Stimulated activated CD4-positive, alpha-beta T cell treated with anti-CD3 and anti-CD28 coated beads, Interleukin-15, amount 100 ng/mL, for 24 hours (primary cell): ENCODE data around the gene GOLT1B.
"Not testable (repeated sequence)": the region's sequence is repeated elsewhere in the genome, so short reads cannot be mapped to it uniquely, and the experiment has no call there.

ENCODE experiments used
- DNase-seq: peaks from one replicate; pipeline ENCODE4 v3.0.0-alpha.2; 2020

The GOLT1B gene, protein sequence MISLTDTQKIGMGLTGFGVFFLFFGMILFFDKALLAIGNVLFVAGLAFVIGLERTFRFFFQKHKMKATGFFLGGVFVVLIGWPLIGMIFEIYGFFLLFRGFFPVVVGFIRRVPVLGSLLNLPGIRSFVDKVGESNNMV

DNA sequence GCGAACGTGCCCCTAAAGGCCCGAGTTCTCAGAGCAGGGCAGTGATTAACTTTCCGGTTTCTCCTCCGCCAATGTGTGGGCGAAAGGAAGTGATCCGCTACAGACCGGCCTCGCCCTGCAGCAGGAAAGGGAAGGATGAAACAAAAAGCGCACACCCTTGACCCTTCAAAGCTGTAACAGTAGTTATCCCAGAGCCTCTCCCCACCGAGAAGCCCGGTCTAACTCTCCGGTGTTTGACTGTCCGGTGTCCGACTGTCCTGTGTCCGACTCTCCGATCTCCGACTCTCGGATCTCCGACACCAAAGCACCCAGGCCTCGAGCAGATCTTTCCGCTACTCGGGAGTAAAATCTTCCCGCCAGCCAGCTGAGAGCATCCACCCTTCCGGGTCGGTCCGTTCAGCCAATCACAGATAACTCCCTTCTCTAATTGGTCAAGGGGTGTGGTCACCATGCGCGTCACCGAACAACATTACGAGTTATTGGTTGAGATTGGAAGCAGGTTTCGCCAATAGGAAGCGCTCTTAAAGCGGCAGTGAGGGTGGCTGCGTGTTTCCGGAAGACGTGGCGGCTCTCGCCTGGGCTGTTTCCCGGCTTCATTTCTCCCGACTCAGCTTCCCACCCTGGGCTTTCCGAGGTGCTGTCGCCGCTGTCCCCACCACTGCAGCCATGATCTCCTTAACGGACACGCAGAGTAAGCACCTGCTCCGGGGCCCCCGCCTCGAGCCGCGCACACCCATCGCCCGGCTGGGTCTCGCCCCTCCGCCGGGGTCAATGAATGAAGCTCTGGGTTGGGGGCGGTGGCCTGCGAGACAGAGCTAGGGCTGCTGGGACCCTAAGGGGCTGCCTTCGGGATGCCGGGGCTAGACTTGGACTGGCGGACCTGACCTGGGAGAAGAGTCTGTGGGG is at the start of gene GOLT1B, which contains the start of gene RECQL:
Gene GOLT1B, plus strand, starts transcription at position 532 of the 906 bp plus-strand sequence. Its CDS starts 135 bp downstream, at position 667.
Gene RECQL, minus strand, starts transcription at position 378 of the 906 bp plus-strand sequence. CDS start 2,065 bp downstream, outside the sequence.
- peak; percentile 91 for DNase-seq

DNA sequence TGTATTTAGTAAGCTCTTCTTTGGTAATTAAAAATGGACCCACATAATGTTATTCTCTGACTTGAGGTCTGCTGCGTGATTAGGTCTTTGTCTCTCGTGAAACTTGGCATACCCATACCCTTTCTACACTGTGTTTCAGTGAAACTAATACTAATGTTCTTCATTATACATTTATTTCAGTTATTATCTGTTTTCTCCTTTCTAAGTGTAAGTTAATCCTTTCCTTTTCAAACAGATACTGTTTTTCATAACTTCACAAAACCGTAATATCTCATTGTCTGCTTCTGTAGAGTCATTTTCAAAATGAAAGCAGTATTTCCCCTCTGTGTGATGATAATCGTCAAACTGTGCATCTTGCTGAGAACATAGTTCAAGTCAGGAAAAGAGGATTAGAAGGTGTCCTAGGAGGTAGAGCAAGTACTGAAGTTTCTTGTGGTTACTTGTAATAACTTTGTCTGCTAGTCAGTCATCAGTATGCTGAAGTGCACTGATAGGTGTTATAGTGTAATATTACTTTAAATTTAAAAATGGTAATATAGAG is 48.2 kb upstream of the GOLT1B start:
- no peak for DNase-seq

DNA sequence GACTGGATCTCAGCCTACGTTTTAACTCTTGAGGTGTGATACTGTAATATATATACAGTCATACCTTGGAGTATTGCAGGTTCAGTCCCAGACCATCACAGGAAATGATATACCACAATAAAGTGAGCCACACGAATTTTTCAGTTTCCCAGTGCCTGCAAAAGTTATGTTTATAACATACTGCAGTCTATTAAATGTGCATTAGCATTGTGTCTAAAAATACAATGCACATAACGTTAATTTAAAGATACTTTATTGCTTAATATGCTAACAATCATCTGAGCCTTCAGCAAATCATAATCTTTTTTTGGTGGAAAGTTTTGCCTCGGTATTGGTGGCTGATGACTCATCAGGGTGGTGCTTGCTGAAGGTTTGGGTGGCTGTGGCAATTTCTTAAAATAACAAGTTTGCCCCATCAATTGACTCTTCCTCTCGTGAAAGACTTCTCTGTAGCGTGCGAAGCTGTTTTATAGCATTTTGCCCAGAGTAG is 45.3 kb upstream of the GOLT1B start:
- DNase-seq = peak; percentile 53

DNA sequence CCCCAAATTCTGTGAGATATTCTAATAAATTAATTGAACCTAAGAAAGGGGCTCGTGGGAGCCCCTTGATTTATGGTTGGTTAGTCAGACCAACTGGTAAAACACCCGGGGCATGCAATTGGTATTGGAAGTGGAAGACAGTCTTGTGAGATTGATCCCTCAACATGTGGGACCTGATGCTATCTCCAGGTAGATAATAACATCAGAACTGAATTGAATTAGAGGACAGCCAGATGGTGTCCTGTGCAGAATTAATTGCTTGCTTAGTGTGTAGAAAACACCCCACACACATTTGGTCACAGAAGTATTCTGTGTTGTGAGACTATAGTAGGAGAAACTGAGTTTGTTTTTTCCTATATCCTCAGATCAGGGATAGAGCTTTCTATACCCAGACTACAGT is 42.1 kb upstream of the GOLT1B start:
- no peak for DNase-seq

DNA sequence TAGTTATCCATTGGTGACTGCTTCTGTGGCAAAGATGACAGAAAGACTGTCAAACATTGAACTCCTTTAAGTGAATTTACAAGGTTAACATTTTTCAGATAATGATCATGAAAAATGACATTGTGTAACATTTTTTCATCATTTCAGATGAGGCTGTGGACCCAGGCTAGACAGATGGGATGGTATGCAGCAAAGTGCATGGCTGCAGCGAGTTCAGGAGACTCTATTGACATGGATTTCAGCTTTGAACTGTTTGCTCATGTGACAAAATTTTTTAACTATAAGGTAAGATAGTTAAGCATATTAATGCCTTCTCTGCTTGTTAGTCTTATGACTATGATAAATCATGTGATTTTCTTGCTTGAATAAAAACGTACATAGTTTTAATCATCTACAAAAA is 34.3 kb upstream of the GOLT1B start:
- not testable (repeated sequence) for DNase-seq

DNA sequence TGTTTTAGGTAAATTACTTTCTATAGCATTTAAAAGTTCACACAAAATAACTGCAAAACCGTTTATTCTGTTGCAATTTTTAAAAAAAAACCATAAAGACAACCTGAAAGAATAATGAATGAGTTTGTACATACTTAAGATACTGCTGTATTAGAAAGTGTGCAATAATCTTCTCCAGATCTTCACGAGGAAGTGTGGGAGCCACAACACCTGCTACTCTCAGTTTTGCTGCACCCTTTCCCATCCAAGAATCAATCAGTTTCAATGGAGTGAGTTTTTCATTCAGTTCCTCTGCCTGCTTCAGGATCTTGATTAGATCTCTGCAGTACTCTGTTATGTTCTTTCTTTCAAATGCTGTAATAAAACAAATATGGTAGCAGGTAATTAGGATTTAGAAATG is 30.3 kb upstream of the GOLT1B start:
- DNase-seq = no peak

DNA sequence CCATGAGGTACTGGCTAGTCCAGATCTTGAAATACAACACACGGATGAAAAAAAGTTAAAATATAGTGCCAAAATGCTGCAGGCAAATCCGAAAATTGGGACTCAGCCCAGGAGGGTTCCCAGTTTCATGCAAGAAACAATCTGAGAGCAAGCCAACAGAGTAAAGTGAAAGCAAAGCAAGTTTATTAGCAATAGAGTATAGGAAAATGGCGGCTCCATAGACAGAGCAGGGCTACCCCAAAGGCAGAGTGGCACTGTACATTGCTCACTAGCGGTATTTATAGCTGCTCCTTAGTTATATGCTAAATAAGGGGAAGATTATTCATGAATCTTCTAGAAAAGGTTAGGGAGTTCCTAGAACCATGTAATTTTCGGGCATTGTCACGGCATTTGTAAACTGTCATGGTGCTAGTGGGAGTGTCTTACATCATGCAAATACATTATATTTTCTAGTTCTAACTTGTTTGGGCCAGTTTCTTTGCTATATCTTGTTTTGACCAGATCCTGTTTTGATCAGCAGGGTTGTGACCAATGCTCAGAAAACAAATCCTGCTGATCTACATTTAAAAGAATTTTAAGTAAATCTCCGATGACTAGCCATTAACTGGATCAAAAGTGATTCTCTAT is 29.3 kb upstream of the GOLT1B start:
- DNase-seq = no peak

DNA sequence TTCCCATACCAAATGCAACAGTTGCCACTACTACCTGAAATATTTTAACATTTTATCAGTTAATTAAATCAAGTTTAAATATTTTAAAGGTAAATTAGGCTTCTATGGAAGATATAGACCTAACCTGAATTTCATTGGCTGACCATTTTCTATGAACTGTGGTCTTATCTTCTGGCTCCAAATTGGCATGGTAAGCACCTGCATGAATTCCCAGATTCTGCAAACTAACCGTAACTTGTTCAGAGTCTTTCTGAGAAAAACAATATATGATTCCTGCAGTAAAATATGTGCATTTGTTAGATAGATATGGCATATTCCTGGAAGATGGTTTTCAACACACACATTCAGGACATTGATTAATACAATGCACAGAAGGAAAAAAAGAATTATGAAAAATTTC is 26.0 kb upstream of the GOLT1B start:
- DNase-seq = no peak

DNA sequence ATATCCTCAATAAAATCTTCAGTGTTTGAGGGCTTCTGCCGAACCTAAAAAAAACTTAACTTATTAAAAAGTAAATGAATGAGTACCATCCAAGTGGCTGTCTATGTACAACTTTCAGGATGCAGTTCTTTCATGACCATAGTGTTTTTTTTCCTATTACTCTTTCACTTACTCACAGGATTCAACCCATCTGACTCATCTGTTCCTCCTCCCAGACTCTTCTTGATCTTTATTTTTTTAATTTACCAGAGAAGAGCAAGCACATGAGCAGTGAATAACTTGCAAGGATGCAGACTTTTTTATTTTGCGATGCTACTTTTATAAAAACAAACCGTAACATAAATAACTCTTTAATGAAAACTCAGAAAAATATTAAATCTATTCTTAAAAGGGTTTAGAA is 24.6 kb upstream of the GOLT1B start:
- no peak for DNase-seq

DNA sequence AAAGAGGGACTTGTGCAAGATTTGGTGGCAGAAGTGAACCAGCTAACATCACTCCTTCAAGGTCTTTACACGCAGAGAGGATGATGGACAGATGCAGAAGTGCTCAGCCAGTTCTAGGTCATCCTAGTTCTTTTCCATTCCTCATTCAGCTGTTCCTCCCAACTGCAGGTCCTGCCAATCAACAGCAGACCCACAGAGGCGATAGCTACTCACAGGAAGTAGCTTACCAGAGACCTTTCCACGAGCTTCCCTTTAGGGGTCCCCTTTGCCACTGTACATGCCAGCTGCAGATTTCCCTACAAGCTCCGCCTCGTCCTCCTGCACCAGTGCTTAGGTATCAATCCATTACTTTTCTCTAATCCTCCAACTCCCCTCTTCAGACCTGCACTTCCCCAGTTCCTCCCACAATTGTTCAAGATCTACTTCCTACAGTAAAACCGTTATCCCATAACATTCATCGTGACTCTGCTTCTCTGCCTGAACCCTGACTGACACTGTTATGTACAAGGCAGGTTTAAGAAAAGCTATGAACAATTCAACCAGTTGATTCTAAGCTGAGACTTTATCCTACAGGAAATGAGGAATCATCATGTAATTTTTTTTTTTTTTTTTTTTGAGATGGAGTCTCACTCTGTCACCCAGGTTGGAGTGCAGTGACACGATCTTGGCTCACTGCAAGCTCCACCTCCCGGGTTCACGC is 22.7 kb upstream of the GOLT1B start:
- no peak for DNase-seq

DNA sequence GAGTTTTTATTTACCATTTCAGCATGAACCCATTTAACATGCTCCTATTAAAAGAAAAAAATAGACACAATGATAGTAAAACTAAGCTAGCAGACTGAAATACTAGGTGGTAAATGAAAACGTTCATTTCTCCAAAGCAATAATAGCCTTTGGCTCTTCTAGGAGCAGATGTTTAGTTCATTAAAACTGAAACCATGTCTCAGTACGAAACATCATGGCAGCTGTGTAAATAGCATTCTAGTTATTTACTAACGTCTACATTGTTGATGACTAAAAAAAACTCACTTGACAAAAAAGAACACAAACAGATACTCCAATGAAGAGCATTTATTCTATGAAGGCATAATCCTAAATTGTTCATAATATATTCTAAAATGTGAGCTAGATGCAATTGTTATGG is 18.1 kb upstream of the GOLT1B start:
- DNase-seq = no peak

DNA sequence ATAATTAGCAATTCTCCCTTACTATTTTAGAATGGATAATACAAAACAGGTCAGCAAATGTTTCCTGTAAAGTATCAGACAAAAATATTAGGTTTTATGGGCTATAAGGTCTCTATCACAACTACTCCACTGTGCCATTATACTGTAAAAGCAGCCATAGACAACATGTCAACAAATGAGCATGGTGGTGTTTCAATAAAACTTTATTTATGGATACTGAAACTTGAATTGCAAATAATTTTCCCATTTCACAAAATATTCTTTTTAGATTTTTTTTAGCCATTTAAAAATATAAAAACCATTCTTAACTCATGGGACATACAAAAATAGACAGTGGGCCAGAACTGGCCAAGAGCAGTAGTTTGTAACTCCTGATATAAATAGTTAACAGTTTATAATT is 15.6 kb upstream of the GOLT1B start:
- no peak for DNase-seq

DNA sequence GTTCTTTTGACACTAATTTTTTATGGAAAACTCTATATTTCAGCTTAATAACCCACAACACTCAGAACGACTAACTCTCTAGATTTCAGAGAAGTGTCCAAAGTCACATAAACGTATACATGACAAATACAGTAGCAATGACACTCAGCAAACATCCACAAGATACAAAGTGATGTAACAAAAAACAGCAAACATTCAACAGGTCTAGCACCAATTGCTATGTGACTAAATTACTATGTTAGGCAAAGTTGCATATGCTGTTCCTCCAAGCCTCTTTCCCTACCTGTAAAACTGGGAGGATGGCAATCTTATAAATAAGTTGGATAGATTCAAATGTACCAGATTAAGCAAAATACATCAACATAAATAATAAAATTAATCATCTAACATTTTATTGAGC is 1.8 kb upstream of the GOLT1B start:
- DNase-seq = no peak

DNA sequence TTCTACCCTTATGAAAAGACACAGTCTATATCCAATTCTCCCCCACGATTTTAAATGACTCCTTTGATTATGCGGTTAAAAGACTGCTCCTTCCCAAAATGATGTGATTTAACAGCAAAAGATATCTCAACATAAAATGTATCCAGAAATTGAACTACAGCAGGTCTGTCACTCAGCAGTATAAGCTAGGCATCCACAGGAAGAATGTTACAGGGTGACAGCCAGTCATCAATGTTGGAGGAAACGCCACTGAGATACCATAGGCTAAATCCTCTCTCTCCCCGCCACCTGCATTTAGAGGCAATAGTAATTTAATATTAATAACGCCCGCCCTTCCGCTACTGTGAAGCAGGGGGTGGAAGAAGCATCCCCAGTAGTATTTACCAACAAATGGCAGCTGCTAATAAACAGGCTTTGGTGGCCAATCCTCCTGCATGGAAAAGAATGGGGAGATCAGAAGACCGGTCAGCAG is 767 bp upstream of the GOLT1B start:
- DNase-seq = no peak

DNA sequence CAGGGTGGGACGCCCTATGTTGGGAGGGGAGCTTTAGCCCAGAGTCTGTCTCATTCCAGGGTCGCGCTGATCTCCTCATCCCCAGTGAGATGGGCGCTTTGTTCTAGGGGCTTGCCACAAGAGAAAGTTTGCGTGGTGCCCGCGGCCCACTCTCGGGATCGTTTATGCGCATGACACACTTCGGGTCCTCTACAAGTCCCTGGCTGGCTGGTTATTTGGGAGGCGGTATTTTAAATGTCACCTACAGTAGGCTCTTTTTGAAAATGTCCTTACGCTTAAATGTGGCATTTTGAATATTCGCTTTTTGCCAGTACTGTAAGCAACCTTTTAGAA is 541 bp downstream of the GOLT1B start:
- peak; percentile 44 for DNase-seq

DNA sequence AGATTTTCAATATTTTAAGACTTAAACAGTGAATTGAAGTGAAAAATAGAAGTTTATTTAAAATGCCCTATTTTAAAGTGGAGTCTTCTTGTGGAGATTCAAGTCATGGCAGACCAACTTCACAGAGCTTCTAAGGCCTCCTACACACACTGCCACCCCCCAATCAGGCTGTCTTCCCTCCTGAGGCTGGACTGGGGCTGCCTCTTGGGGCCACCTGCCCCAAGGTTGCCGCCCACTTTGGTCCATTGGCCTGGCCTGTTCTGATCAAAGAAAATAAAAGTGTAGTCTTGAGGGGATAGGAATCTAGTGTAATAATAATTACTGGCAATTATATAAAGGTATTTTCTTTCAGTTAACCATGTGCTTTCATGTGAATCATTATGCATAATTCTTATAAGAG is 1.3 kb downstream of the GOLT1B start:
- no peak for DNase-seq

DNA sequence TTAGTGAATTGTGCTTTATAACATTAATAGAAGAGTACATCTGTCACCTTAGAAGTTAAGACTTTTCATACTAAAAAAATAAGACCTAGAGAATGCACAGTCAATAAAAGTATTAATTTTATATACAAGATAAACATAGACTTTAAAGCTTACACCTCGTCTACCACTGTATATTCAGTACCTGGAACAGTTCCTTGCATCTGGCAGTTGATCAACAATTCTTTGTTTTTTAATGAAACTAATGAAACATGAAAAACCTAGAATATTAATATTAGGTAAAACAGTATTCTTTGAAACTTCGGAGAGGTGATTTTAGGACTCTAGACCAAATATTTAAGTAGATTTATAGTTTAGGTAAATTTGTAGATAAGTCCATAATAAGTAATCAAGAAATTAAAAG is 4.3 kb downstream of the GOLT1B start:
- DNase-seq = no peak

DNA sequence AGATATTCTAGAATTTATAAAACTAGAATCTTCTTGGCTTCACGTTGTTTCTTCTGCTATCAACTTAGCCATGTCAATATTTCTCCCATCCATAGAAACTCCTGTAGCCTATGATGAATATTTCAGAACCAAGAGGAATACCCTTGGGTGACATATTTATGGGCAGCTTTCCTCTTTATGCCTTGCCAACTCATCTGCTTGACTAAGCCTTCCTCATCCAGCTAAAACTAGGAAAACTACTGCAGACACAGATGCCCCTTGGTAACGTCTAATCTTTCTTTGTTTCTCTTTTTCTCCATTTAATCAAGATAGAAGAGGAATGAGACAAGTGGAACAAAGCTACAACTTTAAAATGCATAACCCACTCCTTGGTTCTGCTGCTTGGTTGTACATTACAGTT is 6.3 kb downstream of the GOLT1B start:
- no peak for DNase-seq

DNA sequence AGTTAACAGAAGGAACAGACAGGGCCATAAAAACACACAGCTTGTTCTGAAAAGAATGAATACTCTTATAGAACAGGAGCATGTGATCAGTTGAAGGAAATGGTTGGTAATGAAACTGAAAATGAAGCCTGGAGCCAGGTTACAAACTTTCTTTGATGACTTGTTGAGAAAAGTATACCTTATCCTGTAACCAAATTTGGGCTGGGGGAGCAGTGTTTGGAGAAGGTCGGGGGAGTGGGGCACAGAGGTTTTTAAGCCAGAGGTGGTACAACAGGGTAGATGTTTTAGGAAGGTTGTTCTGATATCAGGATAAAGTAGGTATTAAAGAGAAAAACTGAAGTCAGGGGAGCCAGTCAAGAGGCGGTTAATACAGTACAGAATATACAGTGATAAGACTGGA is 8.2 kb downstream of the GOLT1B start:
- DNase-seq = no peak

DNA sequence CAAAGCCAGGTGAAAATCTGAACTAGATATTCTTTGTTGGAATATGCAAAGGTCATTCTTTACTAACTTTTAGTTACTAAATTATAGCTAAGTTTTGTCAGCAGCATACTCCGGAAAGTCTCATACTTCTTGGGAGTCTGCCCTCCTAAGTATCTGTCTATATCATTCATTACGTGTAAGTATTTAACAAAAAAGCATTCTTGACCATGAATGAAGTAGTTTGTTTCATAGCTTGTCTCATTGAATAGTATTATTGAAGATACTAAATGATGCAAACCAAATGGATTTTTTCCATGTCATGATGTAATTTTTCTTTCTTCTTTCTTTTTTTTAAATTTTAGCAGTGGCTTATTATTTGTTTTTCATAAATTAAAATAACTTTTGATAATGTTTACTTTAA is 14.7 kb downstream of the GOLT1B start:
- DNase-seq = no peak

DNA sequence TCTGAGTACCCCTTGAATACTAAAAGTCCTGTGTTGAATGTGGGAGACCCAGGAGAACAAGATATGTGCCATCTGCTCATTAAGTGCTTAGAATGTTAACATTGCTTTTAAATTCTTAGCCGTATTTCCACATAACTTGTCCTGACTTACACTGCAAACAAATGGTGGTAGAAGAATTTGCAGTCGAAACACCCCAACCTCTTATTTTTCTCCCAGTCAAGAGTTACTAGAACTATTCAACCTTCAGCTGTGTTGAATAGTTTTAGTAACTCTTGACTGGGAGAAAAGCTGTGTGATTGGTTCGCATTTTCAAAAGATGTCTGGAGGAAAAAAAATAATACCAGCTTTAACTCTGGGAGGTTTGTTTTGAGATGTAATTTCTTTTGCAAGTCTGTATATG is 16.9 kb downstream of the GOLT1B start:
- DNase-seq = no peak

DNA sequence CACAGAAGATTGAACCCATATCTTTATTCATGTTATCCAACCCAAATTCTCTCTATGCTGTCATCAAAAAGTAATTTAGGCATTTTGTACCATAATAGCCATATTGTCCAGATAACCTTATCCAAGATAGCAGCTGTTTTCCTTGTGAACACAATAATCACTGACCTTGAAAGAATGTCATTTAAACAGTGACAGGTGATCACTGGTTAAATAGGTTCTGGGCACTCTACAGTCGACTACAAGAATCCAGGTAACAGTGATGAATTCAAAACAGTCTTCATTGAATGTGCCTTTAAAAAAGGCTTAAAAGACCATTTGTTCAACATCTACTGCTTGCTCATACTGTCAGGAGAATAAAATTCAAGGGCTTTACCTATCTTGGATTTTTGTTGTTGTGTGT is 20.0 kb downstream of the GOLT1B start:
- DNase-seq = no peak

DNA sequence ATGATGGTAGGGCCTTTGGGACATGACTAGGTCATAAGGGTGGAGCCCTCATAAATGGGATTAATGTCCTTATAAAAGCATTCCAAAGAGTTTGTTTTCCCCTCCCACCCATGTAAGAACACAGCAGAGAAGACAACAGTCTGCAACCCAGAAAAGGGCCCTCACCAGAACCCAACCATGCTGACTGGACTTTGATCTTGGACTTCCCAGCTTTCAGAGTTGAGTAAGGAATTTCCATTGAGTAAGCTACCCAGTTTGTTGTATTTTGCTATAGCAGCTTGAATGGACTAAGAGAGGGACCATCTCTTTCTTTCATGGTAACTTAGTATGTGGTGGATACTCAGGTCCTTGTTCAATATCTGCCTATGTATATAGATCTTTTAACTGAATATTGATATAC is 21.6 kb downstream of the GOLT1B start:
- DNase-seq = no peak
